Duodenal mucosa (tissue), 2 donors: Measurements from ENCODE around the gene KRTAP4-3.
"Not testable (repeated sequence)": the region's sequence is repeated elsewhere in the genome, so short reads cannot be mapped to it uniquely, and the experiment has no call there.

Experiments used
- H3K27ac ChIP-seq: one replicate; pipeline ENCODE4 v1.7.0; 2013; ENCODE audit warnings: low read depth, low read length
- H3K27me3 ChIP-seq, 2 donors: one replicate each; pipeline ENCODE4 v1.7.0; 2013; ENCODE audit warnings: low read length in 2 of 2, control low read depth in 1 of 2; ENCODE audit not compliant: insufficient read depth in 2 of 2, control insufficient read depth in 1 of 2
- H3K36me3 ChIP-seq, 2 donors: one replicate each; pipeline ENCODE4 v1.7.0; 2013; ENCODE audit warnings: low read length in 2 of 2, control low read depth in 1 of 2; ENCODE audit not compliant: insufficient read depth in 2 of 2, control insufficient read depth in 1 of 2
- H3K4me1 ChIP-seq, 2 donors: one replicate each; pipeline ENCODE4 v1.7.0; 2013; ENCODE audit warnings: low read length in 2 of 2, control low read depth in 1 of 2; ENCODE audit not compliant: insufficient read depth in 2 of 2, control insufficient read depth in 1 of 2
- H3K4me3 ChIP-seq, 2 donors: one replicate each; pipeline ENCODE4 v1.7.0; 2013; ENCODE audit warnings: low read length in 2 of 2, low read depth in 1 of 2
- H3K9ac ChIP-seq, 2 donors: one replicate each; pipeline ENCODE4 v1.7.0; 2013; ENCODE audit warnings: low read length in 2 of 2, low read depth in 1 of 2
- H3K9me3 ChIP-seq, 2 donors: one replicate each; pipeline ENCODE4 v1.7.0; 2013; ENCODE audit warnings: low read length in 2 of 2, control low read depth in 1 of 2; ENCODE audit not compliant: control insufficient read depth in 1 of 2

Gene KRTAP4-3

DNA sequence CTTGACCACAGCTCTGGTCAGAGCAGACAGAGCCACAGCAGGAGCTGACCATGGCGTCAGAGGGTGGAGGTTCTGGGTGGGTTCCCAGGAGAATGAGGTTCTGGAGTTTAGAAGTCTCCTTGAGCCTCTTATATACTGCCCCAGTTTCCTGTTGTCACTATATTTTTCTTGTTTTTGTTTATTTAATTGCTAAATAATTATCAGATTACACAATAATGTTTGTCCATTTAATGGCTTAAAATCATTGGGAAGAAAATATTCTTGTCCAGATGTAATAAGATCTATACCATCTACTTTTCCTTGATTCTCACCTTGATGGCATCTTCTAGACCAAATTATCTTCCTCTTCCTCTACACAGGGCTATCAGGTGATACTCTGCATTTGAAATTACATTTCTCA is at the start of gene KRTAP4-3:
Gene KRTAP4-3 (minus strand): TSS at position 101 of the 400 bp plus-strand sequence. CDS start 49 bp downstream, at position 52.
- Histone ChIP-seq H3K27ac (no peak within 1 kb of the TSS), H3K4me3 (no peak within 1 kb of the TSS), H3K27me3 (peaks cover 0 to 6% of the 10 kb centered on the region in 2 donors), H3K36me3 (no peaks in the 10 kb centered on the region), H3K9ac (no peak within 1 kb of the TSS), H3K4me1 (no peaks in the 10 kb centered on the region), H3K9me3 (no peaks in the 10 kb centered on the region)

DNA sequence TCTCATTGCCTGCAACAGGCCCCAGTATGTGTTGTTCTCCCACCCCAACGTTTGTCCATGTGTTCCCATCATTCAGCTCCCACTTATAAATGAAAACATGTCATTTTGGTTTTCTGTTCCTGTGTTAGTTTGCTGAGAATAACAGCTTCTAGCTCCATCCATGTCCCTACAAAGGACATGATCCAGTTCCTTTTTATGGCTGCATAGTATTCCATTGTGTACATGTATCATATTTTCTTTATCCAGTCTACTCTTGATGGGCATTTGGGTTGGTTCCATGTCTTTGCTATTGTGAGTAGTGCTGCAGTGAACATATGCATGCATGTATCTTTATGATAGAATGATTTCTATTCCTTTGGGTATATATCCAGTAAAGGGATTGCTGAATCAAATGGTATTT is 47.7 kb upstream of the KRTAP4-3 start:
- Histone ChIP-seq H3K27ac (no peak overlapping the region), H3K9me3 (no peaks in the 10 kb centered on the region), H3K4me3 (no peak overlapping the region), H3K9ac (no peak overlapping the region), H3K36me3 (no peaks in the 10 kb centered on the region), H3K27me3 (peaks cover 0 to 8% of the 10 kb centered on the region in 2 donors), H3K4me1 (no peaks in the 10 kb centered on the region)

DNA sequence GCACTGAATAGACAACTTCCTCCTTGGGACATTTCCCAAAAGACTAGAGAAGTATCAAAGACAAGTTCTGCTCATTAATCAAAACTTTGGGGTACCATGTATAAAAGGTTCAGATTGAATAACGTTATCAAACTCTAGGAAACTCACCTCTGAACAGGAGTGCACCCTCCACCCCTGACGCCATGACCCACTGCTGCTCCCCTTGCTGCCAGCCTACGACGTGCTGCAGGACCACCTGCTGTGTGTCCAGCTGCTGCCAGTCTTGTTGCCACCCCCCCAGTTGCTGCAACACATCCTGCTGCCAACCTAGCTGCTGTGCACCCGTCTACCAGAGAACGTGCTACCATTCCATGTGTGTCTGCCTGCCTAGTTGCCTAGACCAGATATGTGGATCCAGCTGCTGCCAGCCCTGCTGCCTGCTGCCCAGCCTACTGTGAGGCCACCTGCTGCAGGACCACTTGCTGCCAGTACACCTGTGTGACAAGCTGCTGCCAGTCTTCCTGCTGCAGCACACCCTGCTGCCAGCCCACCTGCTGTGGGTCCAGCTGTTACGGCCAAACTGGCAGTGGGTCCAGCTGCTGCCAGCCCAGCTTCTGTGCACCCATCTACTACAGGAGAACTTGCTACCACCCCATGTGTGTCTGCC is 44.6 kb upstream of the KRTAP4-3 start:
- Histone ChIP-seq H3K27me3 (peaks cover 3 to 12% of the 10 kb centered on the region in 2 donors), H3K36me3 (no peaks in the 10 kb centered on the region), H3K4me3 (no peak overlapping the region), H3K4me1 (no peaks in the 10 kb centered on the region), H3K9me3 (no peaks in the 10 kb centered on the region), H3K9ac (no peak overlapping the region), H3K27ac (no peak overlapping the region)

DNA sequence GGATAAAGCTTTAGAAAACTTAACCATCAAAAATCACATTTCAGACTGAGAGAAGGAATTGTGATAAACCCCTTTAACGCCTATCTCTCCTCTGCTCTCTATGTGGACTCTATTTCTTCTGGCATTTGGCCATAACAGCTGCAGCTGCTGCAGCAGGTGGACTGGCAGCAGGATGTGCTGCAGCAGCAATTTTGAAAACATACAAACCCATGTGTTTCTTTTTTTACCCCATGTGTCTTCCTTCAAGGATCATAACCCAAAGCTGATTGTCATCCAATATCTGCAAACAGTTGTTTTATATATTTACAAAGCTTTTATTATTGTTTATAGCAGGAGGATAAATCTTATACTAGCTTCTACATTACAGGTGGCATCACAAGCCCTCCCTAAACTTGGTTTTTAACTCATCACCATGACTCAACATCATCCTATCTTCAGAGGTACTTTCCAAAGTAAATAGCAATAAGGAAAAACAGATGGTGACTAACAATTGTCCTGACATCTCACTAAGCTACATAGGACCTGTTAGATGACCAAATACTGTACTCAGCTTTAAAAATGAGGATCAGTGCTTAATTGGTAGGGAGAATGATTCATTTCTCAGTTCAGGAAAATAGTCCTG is 43.9 kb upstream of the KRTAP4-3 start:
- Histone ChIP-seq H3K27me3 (peaks cover 5 to 12% of the 10 kb centered on the region in 2 donors), H3K4me1 (no peaks in the 10 kb centered on the region), H3K9me3 (no peaks in the 10 kb centered on the region), H3K36me3 (no peaks in the 10 kb centered on the region), H3K27ac (no peak overlapping the region), H3K9ac (no peak overlapping the region), H3K4me3 (no peak overlapping the region)

DNA sequence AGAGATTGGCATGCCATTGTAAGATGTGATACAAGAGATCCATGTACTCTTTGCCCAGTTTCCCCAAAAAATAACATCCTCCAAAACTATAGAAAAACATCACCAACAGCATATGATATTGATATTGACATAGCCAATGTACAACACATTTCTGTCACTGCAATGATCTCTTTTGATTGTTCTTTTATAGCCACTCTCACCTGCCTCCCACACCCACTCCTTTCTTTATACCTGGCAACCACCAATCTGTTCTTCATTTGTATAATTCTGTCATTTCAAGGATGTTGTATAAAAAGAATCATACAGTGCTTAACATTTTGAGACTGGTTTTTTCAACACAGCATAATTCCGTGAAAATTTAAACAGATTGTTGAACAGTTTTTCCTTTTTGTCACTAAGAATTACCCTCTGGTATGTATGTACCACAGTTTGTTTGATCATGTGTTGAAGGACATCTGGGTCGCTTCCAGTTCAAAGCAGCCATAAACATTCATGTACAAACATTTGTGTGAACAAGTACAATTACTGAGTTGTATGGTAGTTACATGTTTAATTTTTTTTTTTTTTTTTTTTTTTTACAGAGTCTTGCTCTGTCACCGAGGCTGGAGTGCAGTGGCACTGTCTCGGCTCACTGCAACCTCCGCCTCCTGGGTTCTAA is 31.5 kb upstream of the KRTAP4-3 start:
- Histone ChIP-seq H3K27me3 (no peaks in the 10 kb centered on the region), H3K27ac (no peak overlapping the region), H3K36me3 (no peaks in the 10 kb centered on the region), H3K9me3 (no peaks in the 10 kb centered on the region), H3K9ac (no peak overlapping the region), H3K4me3 (no peak overlapping the region), H3K4me1 (no peaks in the 10 kb centered on the region)

DNA sequence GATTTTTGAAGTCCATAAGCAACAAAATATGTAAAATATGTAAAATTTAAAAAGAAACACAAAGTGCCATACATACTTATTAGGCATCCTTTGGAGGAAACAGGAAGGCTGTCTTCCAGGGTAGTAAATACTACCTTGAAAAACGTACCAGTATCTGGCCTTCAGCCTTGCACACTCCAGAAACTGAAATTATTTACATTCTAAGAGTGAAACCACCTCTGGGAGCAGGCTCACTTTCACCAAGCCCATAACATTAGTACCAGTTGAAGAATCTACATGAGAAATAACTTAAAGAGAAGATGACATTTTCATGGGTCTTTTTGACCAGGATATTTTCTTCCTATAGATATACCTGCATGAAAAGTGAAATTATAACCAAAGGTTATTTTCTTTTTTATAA is 28.0 kb upstream of the KRTAP4-3 start:
- no peak overlapping the region for H3K9ac ChIP-seq
- H3K4me1 ChIP-seq, result no peaks in the 10 kb centered on the region
- no peaks in the 10 kb centered on the region for H3K9me3 ChIP-seq

DNA sequence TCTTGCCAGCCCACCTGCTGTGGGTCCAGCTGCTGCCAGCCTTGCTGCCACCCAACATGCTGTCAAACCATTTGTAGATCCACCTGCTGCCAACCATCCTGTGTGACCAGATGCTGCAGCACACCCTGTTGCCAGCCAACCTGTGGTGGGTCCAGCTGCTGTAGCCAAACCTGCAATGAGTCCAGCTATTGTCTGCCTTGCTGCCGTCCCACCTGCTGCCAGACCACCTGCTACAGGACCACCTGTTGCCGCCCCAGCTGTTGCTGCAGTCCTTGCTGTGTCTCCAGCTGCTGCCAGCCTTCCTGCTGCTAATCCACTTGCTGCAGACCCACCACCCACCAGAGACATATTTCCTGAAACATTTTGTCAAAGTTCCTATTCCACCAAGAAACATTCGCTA is 22.3 kb upstream of the KRTAP4-3 start:
- Histone ChIP-seq H3K36me3 (no peaks in the 10 kb centered on the region), H3K27ac (no peak overlapping the region), H3K27me3 (peaks cover 18 to 22% of the 10 kb centered on the region in 2 donors), H3K4me3 (no peak overlapping the region), H3K4me1 (no peaks in the 10 kb centered on the region), H3K9ac (no peak overlapping the region), H3K9me3 (no peaks in the 10 kb centered on the region)

More for the DNA sequence above, 28.0 kb upstream of the KRTAP4-3 start:
- H3K27me3 ChIP-seq, result peaks cover 0 to 6% of the 10 kb centered on the region in 2 donors
- no peak overlapping the region for H3K4me3 ChIP-seq
- H3K27ac ChIP-seq, result no peak overlapping the region
- no peaks in the 10 kb centered on the region for H3K36me3 ChIP-seq

DNA sequence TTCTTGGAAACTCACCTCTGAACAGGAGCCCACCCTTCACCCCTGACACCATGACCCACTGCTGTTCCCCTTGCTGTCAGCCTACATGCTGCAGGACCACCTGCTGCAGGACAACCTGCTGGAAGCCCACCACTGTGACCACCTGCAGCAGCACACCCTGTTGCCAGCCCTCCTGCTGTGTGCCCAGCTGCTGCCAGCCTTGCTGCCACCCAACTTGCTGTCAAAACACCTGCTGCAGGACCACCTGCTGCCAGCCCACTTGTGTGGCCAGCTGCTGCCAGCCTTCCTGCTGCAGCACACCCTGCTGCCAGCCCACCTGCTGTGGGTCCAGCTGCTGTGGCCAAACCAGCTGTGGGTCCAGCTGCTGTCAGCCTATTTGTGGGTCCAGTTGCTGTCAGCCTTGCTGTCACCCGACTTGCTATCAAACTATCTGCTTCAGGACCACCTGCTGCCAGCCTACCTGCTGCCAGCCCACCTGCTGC is 21.9 kb upstream of the KRTAP4-3 start, which contains the start of gene KRTAP9-1:
Gene KRTAP9-1 (plus strand): TSS at position 51 of the 482 bp plus-strand sequence. CDS start 0 bp downstream, at position 51.
- H3K36me3 ChIP-seq, H3K4me3 ChIP-seq, H3K27ac ChIP-seq, H3K9me3 ChIP-seq, H3K9ac ChIP-seq, H3K4me1 ChIP-seq: not testable (repeated sequence)
- H3K27me3 ChIP-seq, result peaks cover 18 to 27% of the 10 kb centered on the region in 2 donors

DNA sequence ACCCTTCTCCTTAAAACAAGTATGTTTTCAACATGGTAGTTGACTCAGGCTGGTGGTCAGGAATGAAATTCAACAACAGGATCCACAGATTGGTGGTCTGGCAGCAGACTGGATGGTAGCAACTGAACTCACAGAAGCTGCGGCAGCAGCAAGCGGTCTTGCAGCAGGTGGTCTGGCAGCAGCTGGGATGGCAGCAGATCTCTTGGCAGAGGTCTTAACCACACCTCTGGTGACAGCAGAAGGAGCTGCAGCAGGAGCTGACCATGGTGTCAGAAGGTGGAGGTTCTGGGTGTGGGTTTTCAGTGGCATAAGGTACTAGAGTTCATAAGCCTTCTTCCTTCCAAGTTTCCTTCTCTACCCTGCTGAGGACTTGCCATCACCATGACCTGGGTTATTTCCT is 18.9 kb upstream of the KRTAP4-3 start:
- Histone ChIP-seq H3K36me3 (no peaks in the 10 kb centered on the region), H3K4me1 (peaks cover 0 to under 1% of the 10 kb centered on the region in 2 donors), H3K9ac (no peak overlapping the region), H3K27ac (no peak overlapping the region), H3K4me3 (no peak overlapping the region), H3K9me3 (no peaks in the 10 kb centered on the region), H3K27me3 (peaks cover 18 to 24% of the 10 kb centered on the region in 2 donors)

DNA sequence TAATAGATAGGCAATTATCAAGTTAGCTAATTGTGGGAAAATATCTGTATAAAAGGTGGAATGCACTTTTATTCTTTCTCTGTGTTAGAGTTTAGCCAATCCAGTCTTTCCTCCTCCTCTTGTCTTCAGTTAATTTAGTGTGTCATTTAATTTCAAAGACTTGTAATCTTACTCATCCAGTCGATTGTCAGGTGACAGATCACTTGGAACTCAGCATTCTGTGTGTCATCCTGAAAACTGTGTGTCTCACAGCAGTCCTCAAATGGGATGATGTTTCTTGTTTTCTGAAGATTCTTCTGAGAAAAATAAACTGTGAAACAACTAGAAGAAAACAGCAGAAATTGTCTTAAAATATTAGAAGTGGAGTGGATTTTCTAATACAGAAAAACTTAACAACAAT is 17.0 kb upstream of the KRTAP4-3 start:
- Histone ChIP-seq H3K9me3 (no peaks in the 10 kb centered on the region), H3K27me3 (peaks cover 19 to 20% of the 10 kb centered on the region in 2 donors), H3K9ac (no peak overlapping the region), H3K4me1 (peaks cover 0 to 5% of the 10 kb centered on the region in 2 donors), H3K36me3 (no peaks in the 10 kb centered on the region), H3K27ac (no peak overlapping the region), H3K4me3 (no peak overlapping the region)
